ENCODE measurements around the gene C19orf44. TPM values are rescaled to one million over a fixed set of nuclear protein-coding genes. Genes with fewer than 3 reads are reported as not detected.
"Not testable (repeated sequence)": the region's sequence is repeated elsewhere in the genome, so short reads cannot be mapped to it uniquely, and the experiment has no call there.

The C19orf44 gene
- total and polyA plus RNA-seq, 3 donors from 2014 or later: 13.6 to 40.9 (median 35.4) TPM

- TF ChIP-seq CTCF (IDR thresholded peaks at IDR 0.05) (no peak), POLR2A (IDR thresholded peaks at IDR 0.05) (no peak)
- Histone ChIP-seq H3K27ac (peak overlapping the region; percentile 71 to 79), H3K9me3 (no peaks in the 10 kb centered on the region), H3K36me3 (ENCODE audit: low read depth, missing control alignments) (no peaks in the 10 kb centered on the region), H3K4me1 (peaks cover 20% of the 10 kb centered on the region), H3K4me3 (peak overlapping the region; percentile 70 to 87), H3K27me3 (no peaks in the 10 kb centered on the region)
- no peak for DNase-seq
- 0 to 1% methylated on average over 18 to 29 of the region's 29 CpGs for WGBS, 2 donors
- intact Hi-C loops (cut with DNase I; ENCODE audit: low total_unique reads): no loop called here
Measured at GRCh38 chr19:16541526-16542044, 45.4 kb downstream of the C19orf44 start.

GRCh38 chr19:16542045-16542909, 46.1 kb downstream of the C19orf44 start, which contains the start of gene CHERP:
Gene CHERP (minus strand): TSS chr19:16542437. CDS start chr19:16542378, 59 bp downstream.
- TF ChIP-seq POLR2A (IDR thresholded peaks at IDR 0.05) (no peak), CTCF (IDR thresholded peaks at IDR 0.05) (no peak)
- Histone ChIP-seq H3K27ac (peak within 1 kb of the TSS; percentile 71 to 79), H3K36me3 (ENCODE audit: low read depth, missing control alignments) (no peaks in the 10 kb centered on the region), H3K27me3 (no peaks in the 10 kb centered on the region), H3K4me1 (peaks cover 20% of the 10 kb centered on the region), H3K9me3 (no peaks in the 10 kb centered on the region), H3K4me3 (peak within 1 kb of the TSS; percentile 70 to 87)
- 1 to 2% methylated on average over 13 to 102 of the region's 108 CpGs for WGBS, 2 donors
- intact Hi-C loops (cut with DNase I; ENCODE audit: low total_unique reads): no loop called here
- DNase-seq: peak; percentile 95

GRCh38 chr19:16542910-16543472, 46.8 kb downstream of the C19orf44 start:
- Histone ChIP-seq H3K36me3 (ENCODE audit: low read depth, missing control alignments) (no peaks in the 10 kb centered on the region), H3K27me3 (no peaks in the 10 kb centered on the region), H3K4me1 (peaks cover 20% of the 10 kb centered on the region), H3K27ac (peak overlapping the region; percentile 71 to 79), H3K9me3 (no peaks in the 10 kb centered on the region), H3K4me3 (peak overlapping the region; percentile 70 to 87)
- no peak for DNase-seq
- 2% methylated on average over 15 of the region's 15 CpGs for WGBS, 2 donors
- TF ChIP-seq CTCF (IDR thresholded peaks at IDR 0.05) (no peak), POLR2A (IDR thresholded peaks at IDR 0.05) (no peak)
- intact Hi-C loops (cut with DNase I; ENCODE audit: low total_unique reads): no loop called here

- H3K9me3 ChIP-seq; H3K36me3 ChIP-seq (ENCODE audit: low read depth, missing control alignments); DNase-seq; H3K4me3 ChIP-seq; H3K27me3 ChIP-seq; intact Hi-C loops (cut with DNase I; ENCODE audit: low total_unique reads); H3K27ac ChIP-seq: not testable (repeated sequence)
- peaks cover 20% of the 10 kb centered on the region for H3K4me1 ChIP-seq
- 68 to 69% methylated on average over 6 of the region's 6 CpGs for WGBS, 2 donors
Measured at GRCh38 chr19:16543734-16544133, 47.5 kb downstream of the C19orf44 start.

GRCh38 chr19:16544473-16545231, 48.5 kb downstream of the C19orf44 start:
- H3K27me3 ChIP-seq: no peaks in the 10 kb centered on the region
- DNase-seq: no peak
- H3K36me3 ChIP-seq (ENCODE audit: low read depth, missing control alignments): no peaks in the 10 kb centered on the region
- no peak overlapping the region for H3K4me3 ChIP-seq
- peaks cover 20% of the 10 kb centered on the region for H3K4me1 ChIP-seq
- no peak overlapping the region for H3K27ac ChIP-seq
- H3K9me3 ChIP-seq: no peaks in the 10 kb centered on the region
- intact Hi-C loops (cut with DNase I; ENCODE audit: low total_unique reads): no loop called here
- TF ChIP-seq CTCF (IDR thresholded peaks at IDR 0.05): no peak
- TF ChIP-seq POLR2A (IDR thresholded peaks at IDR 0.05): no peak
- WGBS, 2 donors: 88% methylated on average over 11 of the region's 11 CpGs
